Heart left ventricle (tissue), 16 donors: ENCODE results near the gene UGT1A5. TPM values are rescaled to one million over a fixed set of nuclear protein-coding genes. Genes with fewer than 3 reads are reported as not detected.

ENCODE experiments used
- ATAC-seq, 4 donors: fragments of 200-7000 bp; cut with Tn5 transposase; one replicate each; pipeline ENCODE4 v1.9.1; 2020 to 2022; ENCODE audit warnings: moderate library complexity in 4 of 4, mild to moderate bottlenecking in 3 of 4, moderate number of reproducible peaks in 1 of 4
- DNase-seq, 5 donors: peaks; one replicate each; pipeline ENCODE4 v3.0.0-alpha.2; 2020
- H3K27ac ChIP-seq, 12 donors: fragments of 200-600 bp; sonication (generic) in 4 of 12; one replicate each; pipeline versions ENCODE4 v1.5.0 to v1.8.0; 2016 to 2022; ENCODE audit warnings: mild to moderate bottlenecking in 2 of 12
- H3K27me3 ChIP-seq, 9 donors: fragments of 200-600 bp; sonication (generic) in 2 of 9; one replicate each; pipeline versions ENCODE4 v1.5.1 to v1.8.0; 2016 to 2022; ENCODE audit warnings: mild to moderate bottlenecking in 3 of 9
- H3K36me3 ChIP-seq, 9 donors: fragments of 200-600 bp; sonication (generic) in 2 of 9; one replicate each; pipeline versions ENCODE4 v1.5.0 to v1.8.0; 2018 to 2022; ENCODE audit warnings: mild to moderate bottlenecking in 2 of 9
- H3K4me1 ChIP-seq, 12 donors: fragments of 200-600 bp; sonication (generic) in 4 of 12; one replicate each; pipeline versions ENCODE4 v1.5.0 to v1.8.0; 2016 to 2022; ENCODE audit warnings: mild to moderate bottlenecking in 3 of 12
- H3K4me3 ChIP-seq, 12 donors: fragments of 200-600 bp; sonication (generic) in 4 of 12; one replicate each; pipeline versions ENCODE4 v1.5.0 to v1.8.0; 2017 to 2022; ENCODE audit warnings: mild to moderate bottlenecking in 9 of 12, moderate library complexity in 4 of 12
- H3K9me3 ChIP-seq, 12 donors: fragments of 200-600 bp; sonication (generic) in 4 of 12; one replicate each; pipeline versions ENCODE4 v1.5.0 to v1.8.0; 2016 to 2022; ENCODE audit warnings: mild to moderate bottlenecking in 1 of 12
- POLR2A ChIP-seq, 2 donors: fragments of 450-650 bp; IDR thresholded peaks; one replicate each; pipeline ENCODE4 v1.6.1; 2017; ENCODE audit warnings: antibody characterized with exemption in 2 of 2, mild to moderate bottlenecking in 2 of 2, moderate library complexity in 2 of 2
- WGBS, 4 donors: extraction: QIAGEN DNeasy Blood & Tissue Kit in 2 of 4; methylation state at CpG; one replicate each; pipeline versions ENCODE4 v1.1.5 to v1.1.7; 2013 to 2018; 5-methylcytosine and 5-hydroxymethylcytosine counted together
- intact Hi-C, 10 donors: fragments of 100-400 bp; cut with DNase I; formaldehyde crosslinking; loops; one replicate each; pipeline versions ENCODE4 v1.11.1 to v1.14.2; 2022
- polyA plus RNA-seq, 2 donors: library from polyadenylated mRNA; stranded (reverse); fragments of 200-250 nt; gene quantifications; one replicate each; pipeline ENCODE4 v1.2.3, GENCODE V29; 2013
- total RNA-seq, 9 donors: library from RNA; depleted of rRNA in 2 of 9; stranded (reverse); fragments of >200 nt in 2 of 9; fragmentation: NEBNext Ultra II Directional in 3 of 9; extraction: Animal tissue kit (Norgen Biotek cat#: 25700) in 3 of 9; gene quantifications; one replicate each; pipeline versions ENCODE4 v1.1.0 to v1.2.4, GENCODE V29; 2016 to 2023
- TF ChIP-seq, protein P1 (sequence below), 12 donors: fragments of 200-600 bp; sonication (generic) in 4 of 12; IDR thresholded peaks; one replicate each; pipeline versions ENCODE4 v1.5.0 to v1.8.0; 2018 to 2022; ENCODE audit warnings: antibody characterized with exemption in 12 of 12, mild to moderate bottlenecking in 5 of 12
- donor health status: ischemic (EF 13 %, LVEDD 7.1; RV severe dilation, severe dysfunction).
- donor health status: healthy with polysubstance abuse.
- donor health status: DM: no; HTN: yes; CAD: no.
- donor health status: DM: no; HTN: no; CAD: no.
- donor health status: ischemic (EF 25% LVEDD 6.9; RV normal size, moderate dysfunction).
- donor health status: ischemic (EF 25% LVEDD 5.7; RV mildly dilated, moderate dysfunction).
- donor health status: healthy.
- donor health status: DM: yes; HTN: yes; CAD: no.
- donor health status: ischemic (EF 35%, LVEDD 5.7; RV mildly dilated, moderate dysfunction).
- donor health status: nonischemic (EF 11% LVEDD 7.7; RV severe dilation, severe dysfunction).
- donor health status: DM: yes; HTN: yes; CAD: no.
- donor health status: PGD.
- donor health status: ischemic (EF 29% LVEDD 5.4; RV normal size, mild dysfunction).
- donor health status: nonischemic (EF 23%, LVEDD 6.1; RV moderate dilation, normal function).

The UGT1A5 gene
- total and polyA plus RNA-seq, 11 donors: not detected

- H3K4me3 ChIP-seq: no peak overlapping the region
- no peaks in the 10 kb centered on the region for H3K9me3 ChIP-seq
- DNase-seq (no peak), ATAC-seq (no peak)
- no peaks in the 10 kb centered on the region for H3K4me1 ChIP-seq
- H3K27ac ChIP-seq: no peak overlapping the region
- no peak for TF ChIP-seq POLR2A (IDR thresholded peaks at IDR 0.05)
- TF ChIP-seq, protein P1, sequence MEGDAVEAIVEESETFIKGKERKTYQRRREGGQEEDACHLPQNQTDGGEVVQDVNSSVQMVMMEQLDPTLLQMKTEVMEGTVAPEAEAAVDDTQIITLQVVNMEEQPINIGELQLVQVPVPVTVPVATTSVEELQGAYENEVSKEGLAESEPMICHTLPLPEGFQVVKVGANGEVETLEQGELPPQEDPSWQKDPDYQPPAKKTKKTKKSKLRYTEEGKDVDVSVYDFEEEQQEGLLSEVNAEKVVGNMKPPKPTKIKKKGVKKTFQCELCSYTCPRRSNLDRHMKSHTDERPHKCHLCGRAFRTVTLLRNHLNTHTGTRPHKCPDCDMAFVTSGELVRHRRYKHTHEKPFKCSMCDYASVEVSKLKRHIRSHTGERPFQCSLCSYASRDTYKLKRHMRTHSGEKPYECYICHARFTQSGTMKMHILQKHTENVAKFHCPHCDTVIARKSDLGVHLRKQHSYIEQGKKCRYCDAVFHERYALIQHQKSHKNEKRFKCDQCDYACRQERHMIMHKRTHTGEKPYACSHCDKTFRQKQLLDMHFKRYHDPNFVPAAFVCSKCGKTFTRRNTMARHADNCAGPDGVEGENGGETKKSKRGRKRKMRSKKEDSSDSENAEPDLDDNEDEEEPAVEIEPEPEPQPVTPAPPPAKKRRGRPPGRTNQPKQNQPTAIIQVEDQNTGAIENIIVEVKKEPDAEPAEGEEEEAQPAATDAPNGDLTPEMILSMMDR (IDR thresholded peaks at IDR 0.05): no peak
- H3K27me3 ChIP-seq: peaks cover 0 to 4% (median 0%) of the 10 kb centered on the region in 9 donors
- 86 to 94% (median 93%) methylated on average over 3 to 7 of the region's 7 CpGs for WGBS, 4 donors
- H3K36me3 ChIP-seq: no peaks in the 10 kb centered on the region
- intact Hi-C loops: no loop called here
Measured at GRCh38 chr2:233789554-233789953, 76.8 kb downstream of the UGT1A5 start.

DNA sequence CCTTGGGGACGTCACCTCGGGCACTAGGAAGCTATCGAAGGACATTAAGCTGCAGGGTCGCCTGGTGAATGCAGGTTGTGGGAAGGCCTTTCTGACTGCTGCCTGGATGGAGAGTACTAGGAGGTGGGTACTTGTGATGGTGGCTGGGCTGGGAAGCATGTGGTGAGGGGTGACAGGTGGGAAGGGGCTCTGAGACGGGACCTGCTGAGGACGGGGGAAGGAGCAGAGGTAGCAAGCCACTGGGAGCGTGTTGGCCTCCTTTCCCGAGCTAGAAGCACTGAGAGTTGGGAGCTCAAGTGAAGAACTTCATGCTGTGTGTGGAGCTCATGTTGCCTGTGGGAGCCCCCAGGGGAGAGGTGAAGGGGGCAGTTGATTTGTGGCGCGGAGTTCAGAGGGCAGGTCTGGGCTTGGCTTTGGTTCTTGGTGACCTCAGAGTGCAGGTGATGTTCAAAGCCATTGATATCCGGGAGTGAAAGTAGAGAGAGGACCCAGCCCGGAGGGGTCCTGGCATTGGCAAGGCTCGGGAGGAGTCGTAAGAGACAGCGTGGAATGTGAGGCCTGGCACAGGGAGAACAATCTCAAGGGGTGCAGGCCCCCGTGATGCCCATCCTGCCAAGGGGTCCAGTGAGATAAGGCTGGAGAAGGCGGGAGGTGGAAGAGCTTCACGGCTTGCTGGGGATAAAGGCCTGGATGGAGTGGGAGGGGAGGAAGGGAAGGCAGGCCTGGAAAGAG lies 78.6 kb downstream of the UGT1A5 start:
- WGBS, 4 donors: 80 to 86% (median 83%) methylated on average over 18 of the region's 18 CpGs
- no peak for DNase-seq
- intact Hi-C loops: no loop called here
- Histone ChIP-seq H3K36me3 (no peaks in the 10 kb centered on the region), H3K9me3 (no peaks in the 10 kb centered on the region), H3K4me3 (no peak overlapping the region), H3K27me3 (no peaks in the 10 kb centered on the region), H3K27ac (no peak overlapping the region), H3K4me1 (no peaks in the 10 kb centered on the region)
- no peak for ATAC-seq
- no peak for TF ChIP-seq POLR2A (IDR thresholded peaks at IDR 0.05)
- TF ChIP-seq, protein P1 (IDR thresholded peaks at IDR 0.05): no peak

DNA sequence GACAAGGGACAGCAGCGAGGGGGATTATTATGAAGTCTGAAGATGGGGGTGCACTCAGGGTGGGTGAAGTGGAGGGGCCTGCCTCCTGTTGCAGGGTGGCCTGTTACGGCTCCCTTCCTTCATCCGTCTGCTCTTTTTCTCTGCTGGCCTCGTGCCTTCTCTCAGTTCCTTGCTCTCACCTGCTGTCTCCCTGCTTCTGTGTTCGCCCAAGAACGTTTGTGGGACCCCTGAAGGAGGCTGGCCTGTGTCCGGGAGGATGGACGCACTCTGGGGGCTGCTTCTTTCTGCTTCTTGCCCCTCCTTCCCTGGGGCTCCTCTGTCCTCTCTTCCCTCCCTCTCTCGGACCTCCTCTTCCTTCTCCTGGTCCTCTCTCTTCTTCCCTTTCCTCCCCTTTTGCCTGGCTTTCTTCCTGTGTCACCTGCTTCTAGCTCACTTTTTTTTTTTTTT lies 79.2 kb downstream of the UGT1A5 start:
- no peak overlapping the region for H3K27ac ChIP-seq
- H3K27me3 ChIP-seq: no peaks in the 10 kb centered on the region
- H3K36me3 ChIP-seq: no peaks in the 10 kb centered on the region
- no peaks in the 10 kb centered on the region for H3K9me3 ChIP-seq
- H3K4me1 ChIP-seq: no peaks in the 10 kb centered on the region
- 76 to 82% (median 80%) methylated on average over 9 of the region's 9 CpGs for WGBS, 4 donors
- no peak for DNase-seq
- intact Hi-C loops: no loop called here
- ATAC-seq: no peak
- H3K4me3 ChIP-seq: no peak overlapping the region
- no peak for TF ChIP-seq POLR2A (IDR thresholded peaks at IDR 0.05)
- TF ChIP-seq, protein P1 (IDR thresholded peaks at IDR 0.05): no peak

- no peak for ATAC-seq
- Histone ChIP-seq H3K9me3 (no peaks in the 10 kb centered on the region), H3K36me3 (no peaks in the 10 kb centered on the region), H3K27me3 (no peaks in the 10 kb centered on the region), H3K27ac (no peak overlapping the region), H3K4me1 (no peaks in the 10 kb centered on the region), H3K4me3 (no peak overlapping the region)
- intact Hi-C loops: no loop called here
- no peak for DNase-seq
- WGBS, 4 donors: 85 to 92% (median 90%) methylated on average over 7 of the region's 7 CpGs
- TF ChIP-seq, protein P1 (IDR thresholded peaks at IDR 0.05): no peak
- TF ChIP-seq POLR2A (IDR thresholded peaks at IDR 0.05): no peak
Measured at GRCh38 chr2:233792720-233793119, 80.0 kb downstream of the UGT1A5 start.
